ENCODE results near the gene MDFI. TPM values are rescaled to one million over a fixed set of nuclear protein-coding genes. Genes with fewer than 3 reads are reported as not detected.

MDFI gene
- total and polyA plus RNA-seq, 12 donors: 0.34 to 4.4 (median 1.3) TPM

GRCh38 chr6:41655646-41656001 is 17.4 kb downstream of the MDFI start:
- H3K4me1 ChIP-seq: peaks cover 0 to 16% (median 7%) of the 10 kb centered on the region in 9 donors
- no peak overlapping the region for H3K27ac ChIP-seq
- no peak overlapping the region for H3K4me3 ChIP-seq
- DNase-seq (no peak), ATAC-seq (peak in 2 of 8 donors; percentile 5 to 6)
- no peaks in the 10 kb centered on the region for H3K9me3 ChIP-seq
- intact Hi-C loops (cut with DNase I): no loop called here
- H3K27me3 ChIP-seq: peaks cover 0 to 9% (median 0%) of the 10 kb centered on the region in 7 donors
- TF ChIP-seq CTCF (IDR thresholded peaks at IDR 0.05): no peak
- 62 to 68% methylated on average over 12 of the region's 12 CpGs for WGBS, 2 donors
- H3K36me3 ChIP-seq: no peaks in the 10 kb centered on the region

- WGBS, 2 donors: 59 to 61% methylated on average over 14 of the region's 14 CpGs
- no peak overlapping the region for H3K4me3 ChIP-seq
- peaks cover 0 to 16% (median 7%) of the 10 kb centered on the region in 9 donors for H3K4me1 ChIP-seq
- no peak overlapping the region for H3K27ac ChIP-seq
- no peaks in the 10 kb centered on the region for H3K36me3 ChIP-seq
- no peak for TF ChIP-seq CTCF (IDR thresholded peaks at IDR 0.05)
- H3K27me3 ChIP-seq: peaks cover 0 to 13% (median 0%) of the 10 kb centered on the region in 7 donors
- no peaks in the 10 kb centered on the region for H3K9me3 ChIP-seq
- intact Hi-C loops (cut with DNase I): no loop called here
- no peak for DNase-seq
- ATAC-seq: peak in 7 of 8 donors; percentile 9 to 76 (median 64)
Measured at GRCh38 chr6:41656002-41656691, 17.9 kb downstream of the MDFI start.

- Histone ChIP-seq H3K27ac (no peak overlapping the region), H3K9me3 (no peaks in the 10 kb centered on the region), H3K27me3 (peaks cover 0 to 16% (median 7%) of the 10 kb centered on the region in 7 donors), H3K36me3 (no peaks in the 10 kb centered on the region), H3K4me3 (no peak overlapping the region), H3K4me1 (peaks cover 0 to 16% (median 7%) of the 10 kb centered on the region in 9 donors)
- intact Hi-C loops (cut with DNase I): no loop called here
- TF ChIP-seq CTCF (IDR thresholded peaks at IDR 0.05): no peak
- DNase-seq: no peak
- 86 to 93% methylated on average over 23 of the region's 23 CpGs for WGBS, 2 donors
- no peak for ATAC-seq
Measured at GRCh38 chr6:41657131-41658094, 19.1 kb downstream of the MDFI start.

DNA sequence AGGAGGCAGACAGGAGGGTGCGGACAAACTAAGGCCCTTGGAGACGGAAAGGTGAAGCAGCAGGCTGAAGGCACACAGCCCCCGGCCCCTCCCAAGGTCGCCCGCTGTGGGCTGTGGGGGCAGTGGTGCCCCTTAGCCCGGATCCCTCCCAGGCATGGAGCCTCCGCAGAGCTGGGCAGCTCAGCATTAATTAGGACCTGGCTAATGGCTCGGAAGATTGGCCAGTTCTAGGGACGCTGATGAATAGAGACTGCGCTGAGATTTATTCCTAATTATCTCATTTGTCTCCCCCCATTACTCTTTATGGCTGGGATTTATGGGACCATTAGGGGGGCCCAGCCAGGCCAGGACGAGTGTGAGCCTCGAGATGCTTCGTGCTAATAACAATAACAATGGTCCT is 20.4 kb downstream of the MDFI start:
- no peaks in the 10 kb centered on the region for H3K36me3 ChIP-seq
- DNase-seq (no peak), ATAC-seq (no peak)
- 91 to 95% methylated on average over 13 of the region's 13 CpGs for WGBS, 2 donors
- intact Hi-C loops (cut with DNase I): no loop called here
- no peak overlapping the region for H3K4me3 ChIP-seq
- peaks cover 0 to 16% (median 7%) of the 10 kb centered on the region in 9 donors for H3K4me1 ChIP-seq
- H3K9me3 ChIP-seq: no peaks in the 10 kb centered on the region
- no peak for TF ChIP-seq CTCF (IDR thresholded peaks at IDR 0.05)
- no peak overlapping the region for H3K27ac ChIP-seq
- peaks cover 0 to 16% (median 7%) of the 10 kb centered on the region in 7 donors for H3K27me3 ChIP-seq
